ENCODE measurements around the gene SH3BP2. TPM values are rescaled to one million over a fixed set of nuclear protein-coding genes. Genes with fewer than 3 reads are reported as not detected.

Gene SH3BP2
- total and polyA plus RNA-seq, 10 donors, result 42.0 to 295 (median 237) TPM

GRCh38 chr4:2829321-2829932 lies 36.5 kb downstream of the SH3BP2 start:
- intact Hi-C loops (cut with DNase I; ENCODE audit: low total_unique reads), result no loop called here
- Histone ChIP-seq H3K27me3 (replicated peaks in 1 of 7) (no peaks in the 10 kb centered on the region), H3K4me1 (peaks cover 12 to 91% (median 57%) of the 10 kb centered on the region in 6 donors), H3K4me3 (no peak overlapping the region), H3K27ac (peak overlapping the region in 3 of 8 donors; percentile 86 to 93 (median 87)), H3K9me3 (no peaks in the 10 kb centered on the region), H3K36me3 (peaks cover 0 to 100% (median 93%) of the 10 kb centered on the region in 6 donors)
- TF ChIP-seq POLR2AphosphoS5 (IDR thresholded peaks at IDR 0.05) (no peak), POLR2A (IDR thresholded peaks at IDR 0.05) (no peak), CTCF (IDR thresholded peaks at IDR 0.05 in 8 of 11, conservative IDR thresholded peaks at IDR 0.05 in 3 of 11) (no peak)
- WGBS, 5 donors, result 87 to 94% (median 88%) methylated on average over 7 to 18 of the region's 18 CpGs
- DNase-seq, result peak; percentile 72

GRCh38 chr4:2829933-2830451 lies 37.1 kb downstream of the SH3BP2 start:
- no peaks in the 10 kb centered on the region for H3K9me3 ChIP-seq
- intact Hi-C loops (cut with DNase I; ENCODE audit: low total_unique reads), result no loop called here
- no peak overlapping the region for H3K4me3 ChIP-seq
- DNase-seq, result peak; percentile 73
- peak in 2 of 3 donors; percentile 19 to 76 for TF ChIP-seq POLR2AphosphoS5 (IDR thresholded peaks at IDR 0.05)
- TF ChIP-seq POLR2A (IDR thresholded peaks at IDR 0.05), result no peak
- TF ChIP-seq CTCF (IDR thresholded peaks at IDR 0.05 in 8 of 11, conservative IDR thresholded peaks at IDR 0.05 in 3 of 11), result no peak
- peaks cover 0 to 100% (median 91%) of the 10 kb centered on the region in 6 donors for H3K36me3 ChIP-seq
- H3K27ac ChIP-seq, result peak overlapping the region in 4 of 8 donors; percentile 70 to 93 (median 86)
- peaks cover 18 to 91% (median 57%) of the 10 kb centered on the region in 6 donors for H3K4me1 ChIP-seq
- WGBS, 5 donors, result 84 to 97% (median 93%) methylated on average over 9 to 19 of the region's 19 CpGs
- no peaks in the 10 kb centered on the region for H3K27me3 ChIP-seq (replicated peaks in 1 of 7)

- TF ChIP-seq POLR2A (IDR thresholded peaks at IDR 0.05), result no peak
- peak in 2 of 3 donors; percentile 21 to 49 for TF ChIP-seq POLR2AphosphoS5 (IDR thresholded peaks at IDR 0.05)
- peaks cover 27 to 92% (median 62%) of the 10 kb centered on the region in 6 donors for H3K4me1 ChIP-seq
- peaks cover 0 to 100% (median 87%) of the 10 kb centered on the region in 6 donors for H3K36me3 ChIP-seq
- peak; percentile 70 for DNase-seq
- peak overlapping the region in 6 of 8 donors; percentile 7 to 93 (median 85) for H3K27ac ChIP-seq
- intact Hi-C loops (cut with DNase I; ENCODE audit: low total_unique reads), result no loop called here
- WGBS, 5 donors, result 78 to 88% (median 82%) methylated on average over 19 to 37 of the region's 37 CpGs
- H3K9me3 ChIP-seq, result no peaks in the 10 kb centered on the region
- H3K4me3 ChIP-seq, result no peak overlapping the region
- no peaks in the 10 kb centered on the region for H3K27me3 ChIP-seq (replicated peaks in 1 of 7)
These were observed 38.0 kb downstream of the SH3BP2 start for GRCh38 chr4:2830632-2831610.

- 65 to 91% (median 81%) methylated on average over 20 to 36 of the region's 36 CpGs for WGBS, 5 donors
- peaks cover 0 to 100% (median 92%) of the 10 kb centered on the region in 6 donors for H3K36me3 ChIP-seq
- peak; percentile 83 for DNase-seq
- no peaks in the 10 kb centered on the region for H3K9me3 ChIP-seq
- no peak overlapping the region for H3K4me3 ChIP-seq
- H3K27ac ChIP-seq, result peak overlapping the region in 5 of 8 donors; percentile 70 to 93 (median 86)
- peaks cover 36 to 98% (median 70%) of the 10 kb centered on the region in 6 donors for H3K4me1 ChIP-seq
- TF ChIP-seq POLR2AphosphoS5 (IDR thresholded peaks at IDR 0.05) (peak; percentile 70 to 84 (median 76)), POLR2A (IDR thresholded peaks at IDR 0.05) (no peak)
- intact Hi-C loops (cut with DNase I; ENCODE audit: low total_unique reads), result no loop called here
- no peaks in the 10 kb centered on the region for H3K27me3 ChIP-seq (replicated peaks in 1 of 7)
These were observed 38.9 kb downstream of the SH3BP2 start for GRCh38 chr4:2831611-2832308.
